Tibial artery (tissue), 4 donors: Measurements from ENCODE around the gene ALCAM.

ENCODE experiments used
- DNase-seq, 2 donors: peaks; one replicate each; pipeline ENCODE4 v3.0.0-alpha.2; 2019
- H3K27ac ChIP-seq, 2 donors: fragments of 200-600 bp; sonication (generic) in 1 of 2; 1 replicate in 1 of 2; 2 replicates in 1 of 2; pipeline ENCODE4 v1.5.1; 2018 to 2019; ENCODE audit warnings: mild to moderate bottlenecking in 1 of 2
- H3K27me3 ChIP-seq, 2 donors: fragments of 200-600 bp; sonication (generic) in 1 of 2; one replicate each; pipeline versions ENCODE4 v1.5.1 to v1.6.0; 2016 to 2019
- H3K36me3 ChIP-seq, 3 donors: fragments of 200-600 bp; sonication (generic) in 2 of 3; one replicate each; pipeline ENCODE4 v1.5.1; 2016 to 2019; ENCODE audit warnings: mild to moderate bottlenecking in 2 of 3
- H3K4me1 ChIP-seq, 4 donors: fragments of 200-600 bp; sonication (generic) in 2 of 4; 1 replicate in 3 of 4; 2 replicates in 1 of 4; pipeline ENCODE4 v1.5.1; 2016 to 2019
- H3K4me3 ChIP-seq, 2 donors: fragments of 200-600 bp; sonication (generic) in 1 of 2; 1 replicate in 1 of 2; 2 replicates in 1 of 2; pipeline ENCODE4 v1.5.1; 2018 to 2019; ENCODE audit warnings: mild to moderate bottlenecking in 2 of 2
- H3K9me3 ChIP-seq, 3 donors: fragments of 200-600 bp; sonication (generic) in 1 of 3; one replicate each; pipeline ENCODE4 v1.5.1; 2016 to 2019
- intact Hi-C: fragments of 100-400 bp; cut with DNase I; formaldehyde crosslinking; loops from one replicate; pipeline ENCODE4 v1.15.0; 2023; ENCODE audit warnings: low total_unique reads
- TF ChIP-seq, protein P1 (sequence below), 2 experiments: fragments of 200-600 bp in 1 of 2; fragments of 450-650 bp in 1 of 2; IDR thresholded peaks; one replicate each; pipeline ENCODE4 v1.5.1; 2017 to 2019; ENCODE audit warnings: antibody characterized with exemption in 2 of 2, mild to moderate bottlenecking in 1 of 2, moderate library complexity in 1 of 2

ALCAM gene

DNA sequence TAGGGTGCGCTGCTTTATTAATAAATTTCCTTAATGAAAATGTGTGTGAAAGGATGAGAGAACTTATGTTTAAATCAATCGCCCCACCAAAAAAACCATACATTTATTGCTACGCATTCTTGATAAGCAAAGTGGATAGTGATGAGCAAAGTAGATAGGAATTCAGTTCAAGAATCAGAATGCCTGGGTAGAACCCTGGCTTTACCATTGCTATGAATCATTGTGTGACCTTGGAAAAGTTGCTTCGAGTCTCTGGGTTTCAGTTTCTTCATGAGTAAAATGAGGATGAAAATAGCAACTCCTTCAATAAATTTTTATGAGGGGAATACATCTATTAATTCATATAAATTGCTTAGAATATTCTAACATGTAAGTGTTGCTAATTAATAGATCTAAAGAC, 2.6 kb upstream of the ALCAM start:
- H3K4me3 ChIP-seq: no peak overlapping the region
- H3K27ac ChIP-seq: no peak overlapping the region
- DNase-seq: no peak
- no peaks in the 10 kb centered on the region for H3K27me3 ChIP-seq
- intact Hi-C loops: loop anchor here (10.0 kb wide), 1 partner anchor 1089 kb away; no protein-coding TSS in a partner anchor
- no peaks in the 10 kb centered on the region for H3K9me3 ChIP-seq
- no peaks in the 10 kb centered on the region for H3K36me3 ChIP-seq
- TF ChIP-seq, protein P1, sequence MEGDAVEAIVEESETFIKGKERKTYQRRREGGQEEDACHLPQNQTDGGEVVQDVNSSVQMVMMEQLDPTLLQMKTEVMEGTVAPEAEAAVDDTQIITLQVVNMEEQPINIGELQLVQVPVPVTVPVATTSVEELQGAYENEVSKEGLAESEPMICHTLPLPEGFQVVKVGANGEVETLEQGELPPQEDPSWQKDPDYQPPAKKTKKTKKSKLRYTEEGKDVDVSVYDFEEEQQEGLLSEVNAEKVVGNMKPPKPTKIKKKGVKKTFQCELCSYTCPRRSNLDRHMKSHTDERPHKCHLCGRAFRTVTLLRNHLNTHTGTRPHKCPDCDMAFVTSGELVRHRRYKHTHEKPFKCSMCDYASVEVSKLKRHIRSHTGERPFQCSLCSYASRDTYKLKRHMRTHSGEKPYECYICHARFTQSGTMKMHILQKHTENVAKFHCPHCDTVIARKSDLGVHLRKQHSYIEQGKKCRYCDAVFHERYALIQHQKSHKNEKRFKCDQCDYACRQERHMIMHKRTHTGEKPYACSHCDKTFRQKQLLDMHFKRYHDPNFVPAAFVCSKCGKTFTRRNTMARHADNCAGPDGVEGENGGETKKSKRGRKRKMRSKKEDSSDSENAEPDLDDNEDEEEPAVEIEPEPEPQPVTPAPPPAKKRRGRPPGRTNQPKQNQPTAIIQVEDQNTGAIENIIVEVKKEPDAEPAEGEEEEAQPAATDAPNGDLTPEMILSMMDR (IDR thresholded peaks at IDR 0.05): no peak
- peaks cover 0 to 14% (median 0%) of the 10 kb centered on the region in 4 donors for H3K4me1 ChIP-seq

DNA sequence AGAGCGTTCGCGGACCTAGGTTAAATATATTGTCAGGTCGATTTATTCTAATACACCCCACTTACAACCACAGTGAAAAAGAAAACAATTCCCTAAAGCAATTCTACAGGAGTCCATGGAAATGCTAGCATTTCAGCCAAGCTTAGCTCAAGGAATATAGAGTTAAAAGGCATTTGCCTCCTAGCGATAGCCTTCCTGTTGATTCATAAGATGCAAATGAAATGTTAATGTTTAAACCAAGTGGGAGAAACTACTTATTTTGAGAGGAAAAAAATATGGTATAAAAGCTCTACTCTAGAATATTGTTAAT, 1.7 kb upstream of the ALCAM start:
- Histone ChIP-seq H3K27ac (peak overlapping the region; percentile 75 to 83), H3K27me3 (no peaks in the 10 kb centered on the region), H3K4me3 (peak overlapping the region; percentile 62 to 67), H3K36me3 (no peaks in the 10 kb centered on the region), H3K4me1 (peaks cover 0 to 16% (median 0%) of the 10 kb centered on the region in 4 donors), H3K9me3 (no peaks in the 10 kb centered on the region)
- TF ChIP-seq, protein P1 (IDR thresholded peaks at IDR 0.05): no peak
- intact Hi-C loops: loop anchor here (10.0 kb wide), 1 partner anchor 1090 kb away; no protein-coding TSS in a partner anchor
- DNase-seq: no peak

GRCh38 chr3:105365391-105366325, 1.1 kb upstream of the ALCAM start:
- Histone ChIP-seq H3K36me3 (no peaks in the 10 kb centered on the region), H3K9me3 (no peaks in the 10 kb centered on the region), H3K27ac (peak overlapping the region; percentile 75 to 83), H3K4me3 (peak overlapping the region; percentile 62 to 67), H3K27me3 (no peaks in the 10 kb centered on the region), H3K4me1 (peaks cover 0 to 22% (median 0%) of the 10 kb centered on the region in 4 donors)
- DNase-seq: peak in 1 of 2 donors; percentile 22
- intact Hi-C loops: loop anchor here (10.0 kb wide), 1 partner anchor 1091 kb away; no protein-coding TSS in a partner anchor
- TF ChIP-seq, protein P1 (IDR thresholded peaks at IDR 0.05): no peak

DNA sequence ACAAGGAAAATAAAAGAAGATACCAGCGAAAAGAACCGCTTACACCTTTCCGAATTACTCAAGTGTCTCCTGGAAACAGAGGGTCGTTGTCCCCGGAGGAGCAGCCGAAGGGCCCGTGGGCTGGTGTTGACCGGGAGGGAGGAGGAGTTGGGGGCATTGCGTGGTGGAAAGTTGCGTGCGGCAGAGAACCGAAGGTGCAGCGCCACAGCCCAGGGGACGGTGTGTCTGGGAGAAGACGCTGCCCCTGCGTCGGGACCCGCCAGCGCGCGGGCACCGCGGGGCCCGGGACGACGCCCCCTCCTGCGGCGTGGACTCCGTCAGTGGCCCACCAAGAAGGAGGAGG, 325 bp downstream of the ALCAM start:
- Histone ChIP-seq H3K27me3 (no peaks in the 10 kb centered on the region), H3K4me1 (peaks cover 0 to 21% (median 0%) of the 10 kb centered on the region in 4 donors), H3K36me3 (no peaks in the 10 kb centered on the region), H3K27ac (peak overlapping the region; percentile 75 to 83), H3K4me3 (peak overlapping the region; percentile 62 to 67), H3K9me3 (no peaks in the 10 kb centered on the region)
- peak in 1 of 2 donors; percentile 69 for DNase-seq
- TF ChIP-seq, protein P1 (IDR thresholded peaks at IDR 0.05): no peak
- intact Hi-C loops: loop anchor here (10.0 kb wide), 1 partner anchor 1092 kb away; no protein-coding TSS in a partner anchor

DNA sequence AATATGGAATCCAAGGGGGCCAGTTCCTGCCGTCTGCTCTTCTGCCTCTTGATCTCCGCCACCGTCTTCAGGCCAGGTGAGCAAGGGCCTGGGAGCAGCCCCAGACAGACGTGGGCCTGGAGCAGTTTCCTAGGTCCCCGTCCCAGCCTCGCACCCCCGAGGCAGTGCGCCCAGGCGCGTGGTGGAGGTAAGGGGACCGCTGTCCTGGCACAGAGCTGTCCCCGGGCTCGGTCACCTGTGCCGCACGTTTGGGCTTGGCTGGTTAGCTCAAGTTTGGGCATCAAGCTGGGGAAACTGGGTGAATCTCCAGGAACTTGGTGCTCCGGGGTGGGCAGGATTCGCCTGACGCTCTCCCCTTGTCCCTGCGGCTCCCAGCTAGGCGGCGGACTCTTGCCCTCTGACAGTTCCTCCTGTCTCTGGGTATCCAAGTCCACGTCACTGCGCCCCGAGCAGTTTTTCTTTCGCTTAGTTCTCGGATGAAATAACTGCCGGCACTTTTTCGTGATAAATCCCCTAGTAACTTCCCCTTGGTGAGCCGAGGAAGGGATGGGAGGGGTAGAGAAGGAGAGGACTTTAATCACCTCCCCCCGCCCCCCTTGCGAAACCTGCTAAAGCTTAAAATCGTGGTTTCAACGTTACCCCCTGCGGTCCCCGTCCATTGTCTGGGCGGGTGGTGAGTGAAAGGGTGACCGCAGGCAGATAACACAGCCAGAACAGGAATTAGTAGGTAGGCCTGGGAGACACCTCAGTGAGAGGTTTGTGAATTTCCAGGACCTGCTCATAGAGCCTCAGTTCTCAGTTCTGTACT, 901 bp downstream of the ALCAM start:
- no peaks in the 10 kb centered on the region for H3K9me3 ChIP-seq
- peak overlapping the region; percentile 62 to 67 for H3K4me3 ChIP-seq
- peak overlapping the region; percentile 75 to 83 for H3K27ac ChIP-seq
- H3K4me1 ChIP-seq: peaks cover 0 to 15% (median 0%) of the 10 kb centered on the region in 4 donors
- H3K36me3 ChIP-seq: no peaks in the 10 kb centered on the region
- intact Hi-C loops: loop anchor here (10.0 kb wide), 1 partner anchor 1093 kb away; no protein-coding TSS in a partner anchor
- TF ChIP-seq, protein P1 (IDR thresholded peaks at IDR 0.05): no peak
- no peaks in the 10 kb centered on the region for H3K27me3 ChIP-seq
- peak; percentile 71 to 82 for DNase-seq
